HFFc6 (cell line): ENCODE measurements around the gene ITGB8. TPM values are rescaled to one million over a fixed set of nuclear protein-coding genes. Genes with fewer than 3 reads are reported as not detected.

Source experiments
- DNase-seq: peaks from one replicate; pipeline ENCODE4 v3.0.0-alpha.2; 2018
- H3K27ac Mint-ChIP-seq: 2 replicates; pipeline ENCODE4 v1.8.0; 2020; ENCODE audit warnings: mild to moderate bottlenecking, mixed read lengths
- H3K27me3 Mint-ChIP-seq: 2 replicates; pipeline ENCODE4 v1.8.0; 2021; ENCODE audit warnings: mild to moderate bottlenecking, moderate library complexity, mixed read lengths; ENCODE audit not compliant: insufficient read depth
- H3K36me3 Mint-ChIP-seq: 2 replicates; pipeline ENCODE4 v1.8.0; 2021; ENCODE audit warnings: low read depth, mixed read lengths
- H3K4me1 Mint-ChIP-seq: 2 replicates; pipeline ENCODE4 v1.8.0; 2020; ENCODE audit warnings: low read depth, mixed read lengths
- H3K4me3 Mint-ChIP-seq: 2 replicates; pipeline ENCODE4 v1.8.0; 2020; ENCODE audit warnings: mild to moderate bottlenecking, moderate library complexity, mixed read lengths
- H3K9me3 Mint-ChIP-seq: 2 replicates; pipeline ENCODE4 v1.8.0; 2020; ENCODE audit warnings: mild to moderate bottlenecking, mixed read lengths
- total RNA-seq, 6 experiments: library from RNA; stranded (reverse); fragmentation: NEBNext Ultra II Directional; extraction: Animal tissue kit (Norgen Biotek cat#: 25700); gene quantifications; 2 replicates in 1 of 6; 3 replicates in 5 of 6; pipeline ENCODE4 v1.2.3, GENCODE V29; 2021
- TF ChIP-seq, protein P1 (sequence below): fragments of 200-600 bp; sonication (generic); IDR thresholded peaks from 2 replicates; pipeline ENCODE4 v1.5.0; 2021; ENCODE audit warnings: antibody characterized with exemption, mild to moderate bottlenecking

The ITGB8 gene
- total RNA-seq, 6 experiments from 2014 or later: not detected

DNA sequence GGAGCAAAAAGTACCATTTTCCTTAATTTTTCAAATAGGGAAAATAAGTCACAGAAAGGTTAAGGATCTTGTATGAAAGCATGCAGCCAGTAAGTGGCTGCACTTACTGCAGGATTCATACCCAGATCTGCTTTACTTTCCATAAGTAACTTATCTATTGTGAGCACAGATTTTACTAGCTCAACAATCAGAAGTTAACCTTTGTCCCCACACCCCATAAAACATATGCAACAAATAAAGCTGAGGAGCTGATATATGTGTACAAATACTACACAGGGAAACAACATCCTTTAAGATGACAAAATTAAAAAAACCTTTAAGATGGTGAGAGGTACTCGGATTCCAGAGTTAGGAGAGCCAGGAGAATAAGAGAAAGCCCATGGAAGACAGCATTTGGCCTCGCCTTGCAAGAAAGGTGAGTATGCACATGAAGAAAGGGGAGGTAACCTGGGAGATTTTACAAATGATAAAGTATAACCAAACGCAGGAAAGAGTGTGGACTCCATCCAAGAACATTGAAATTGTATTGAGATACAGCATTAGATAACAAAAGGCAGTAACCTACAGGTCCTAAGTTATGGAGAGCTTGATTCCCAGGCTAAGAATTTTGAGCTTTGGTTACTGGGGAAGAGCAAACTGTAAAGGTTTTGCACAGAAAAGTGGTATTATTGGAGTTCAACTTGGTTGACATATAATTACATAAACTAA is 87.1 kb downstream of the ITGB8 start:
- H3K36me3 Mint-ChIP-seq: no peaks in the 10 kb centered on the region
- no peak for DNase-seq
- peaks cover 14% of the 10 kb centered on the region for H3K9me3 Mint-ChIP-seq
- no peak overlapping the region for H3K4me3 Mint-ChIP-seq
- TF ChIP-seq, protein P1, sequence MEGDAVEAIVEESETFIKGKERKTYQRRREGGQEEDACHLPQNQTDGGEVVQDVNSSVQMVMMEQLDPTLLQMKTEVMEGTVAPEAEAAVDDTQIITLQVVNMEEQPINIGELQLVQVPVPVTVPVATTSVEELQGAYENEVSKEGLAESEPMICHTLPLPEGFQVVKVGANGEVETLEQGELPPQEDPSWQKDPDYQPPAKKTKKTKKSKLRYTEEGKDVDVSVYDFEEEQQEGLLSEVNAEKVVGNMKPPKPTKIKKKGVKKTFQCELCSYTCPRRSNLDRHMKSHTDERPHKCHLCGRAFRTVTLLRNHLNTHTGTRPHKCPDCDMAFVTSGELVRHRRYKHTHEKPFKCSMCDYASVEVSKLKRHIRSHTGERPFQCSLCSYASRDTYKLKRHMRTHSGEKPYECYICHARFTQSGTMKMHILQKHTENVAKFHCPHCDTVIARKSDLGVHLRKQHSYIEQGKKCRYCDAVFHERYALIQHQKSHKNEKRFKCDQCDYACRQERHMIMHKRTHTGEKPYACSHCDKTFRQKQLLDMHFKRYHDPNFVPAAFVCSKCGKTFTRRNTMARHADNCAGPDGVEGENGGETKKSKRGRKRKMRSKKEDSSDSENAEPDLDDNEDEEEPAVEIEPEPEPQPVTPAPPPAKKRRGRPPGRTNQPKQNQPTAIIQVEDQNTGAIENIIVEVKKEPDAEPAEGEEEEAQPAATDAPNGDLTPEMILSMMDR: no peak
- H3K27ac Mint-ChIP-seq: no peak overlapping the region
- no peaks in the 10 kb centered on the region for H3K4me1 Mint-ChIP-seq
- no peaks in the 10 kb centered on the region for H3K27me3 Mint-ChIP-seq

DNA sequence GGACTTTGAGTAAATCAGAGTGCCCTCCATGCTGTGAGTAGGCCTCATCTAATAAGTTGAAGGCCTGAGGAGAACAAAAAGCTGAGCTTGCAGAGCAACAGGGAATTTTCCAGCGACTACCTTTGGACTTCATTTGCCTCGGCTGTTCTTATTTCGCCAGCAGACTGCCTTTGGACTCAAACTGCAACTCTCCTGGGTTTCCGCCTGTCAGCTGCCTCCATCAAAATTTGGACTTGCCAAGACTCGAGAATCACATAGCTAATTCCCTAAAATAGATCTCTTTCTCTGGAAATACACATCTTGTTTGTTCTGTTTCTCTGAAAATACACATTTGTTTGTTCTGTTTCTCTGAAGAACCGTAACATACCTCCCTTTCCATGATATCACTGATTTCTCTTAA is 93.8 kb downstream of the ITGB8 start:
- DNase-seq: no peak
- no peak overlapping the region for H3K27ac Mint-ChIP-seq
- H3K27me3 Mint-ChIP-seq: no peaks in the 10 kb centered on the region
- H3K9me3 Mint-ChIP-seq: peaks cover 22% of the 10 kb centered on the region
- TF ChIP-seq, protein P1: no peak
- no peaks in the 10 kb centered on the region for H3K36me3 Mint-ChIP-seq
- H3K4me1 Mint-ChIP-seq: no peaks in the 10 kb centered on the region
- H3K4me3 Mint-ChIP-seq: no peak overlapping the region

DNA sequence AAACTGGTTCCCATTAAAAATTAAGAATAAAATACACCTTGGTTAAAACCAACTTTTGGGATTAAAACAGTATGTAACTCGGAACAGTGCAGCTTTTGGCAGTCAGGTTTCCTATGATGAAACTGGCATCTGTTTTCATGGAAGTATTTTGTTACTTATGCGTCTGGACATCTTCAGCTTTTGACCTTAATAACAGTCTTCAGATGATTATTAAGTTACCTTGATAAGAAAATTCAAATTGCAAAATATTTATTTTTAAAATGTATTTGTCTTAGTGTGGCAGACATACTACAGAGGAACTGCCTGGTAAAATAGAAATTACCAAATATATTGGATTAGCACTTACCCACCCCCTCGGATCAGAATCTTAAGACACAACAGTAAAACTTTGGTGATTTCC is 100.0 kb downstream of the ITGB8 start:
- Mint-ChIP-seq H3K27ac (no peak overlapping the region), H3K4me1 (no peaks in the 10 kb centered on the region), H3K4me3 (no peak overlapping the region), H3K9me3 (peaks cover 21% of the 10 kb centered on the region), H3K36me3 (no peaks in the 10 kb centered on the region), H3K27me3 (no peaks in the 10 kb centered on the region)
- DNase-seq: no peak
- TF ChIP-seq, protein P1: no peak

DNA sequence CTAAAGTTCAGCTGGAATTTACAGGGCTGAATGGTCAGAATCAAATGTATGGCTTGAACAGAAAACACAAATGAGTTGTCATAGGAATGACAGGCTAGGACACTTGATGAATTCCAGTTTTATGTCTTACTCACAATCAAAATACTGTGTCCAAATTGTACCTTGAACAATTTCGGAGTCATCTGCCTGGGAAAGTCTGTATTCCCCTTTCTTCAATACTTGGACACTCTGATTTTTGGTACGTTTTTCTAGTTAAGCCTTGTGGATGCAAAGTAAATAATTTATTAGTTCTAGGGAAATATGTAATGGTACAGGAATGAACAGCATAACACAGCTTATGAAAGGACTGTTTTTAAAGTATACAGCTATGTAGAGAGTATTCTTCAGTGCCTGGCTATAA is 100.4 kb downstream of the ITGB8 start:
- TF ChIP-seq, protein P1: no peak
- Mint-ChIP-seq H3K27me3 (no peaks in the 10 kb centered on the region), H3K36me3 (no peaks in the 10 kb centered on the region), H3K4me3 (no peak overlapping the region), H3K9me3 (peaks cover 21% of the 10 kb centered on the region), H3K27ac (no peak overlapping the region), H3K4me1 (no peaks in the 10 kb centered on the region)
- DNase-seq: no peak

DNA sequence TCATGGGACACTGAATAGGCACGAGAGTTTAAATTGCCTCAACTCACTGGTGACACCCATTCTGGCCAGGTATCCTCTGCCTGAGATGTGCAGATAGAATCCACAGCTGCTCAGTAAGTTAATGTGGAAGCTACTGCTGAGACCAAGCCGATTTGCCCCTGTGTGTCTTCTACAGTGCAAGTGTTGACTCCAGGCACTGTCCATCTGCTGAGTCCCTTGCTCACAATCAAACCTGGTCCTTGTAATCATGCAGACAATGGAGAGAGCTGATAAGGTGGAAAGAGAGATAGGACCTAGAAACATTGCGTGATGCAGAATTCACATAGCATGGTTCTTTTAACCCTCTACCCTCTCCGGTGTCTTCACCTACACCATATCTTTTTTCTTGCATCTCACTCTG is 101.4 kb downstream of the ITGB8 start:
- Mint-ChIP-seq H3K27me3 (no peaks in the 10 kb centered on the region), H3K36me3 (no peaks in the 10 kb centered on the region), H3K9me3 (peaks cover 18% of the 10 kb centered on the region), H3K27ac (no peak overlapping the region), H3K4me3 (no peak overlapping the region), H3K4me1 (no peaks in the 10 kb centered on the region)
- DNase-seq: no peak
- TF ChIP-seq, protein P1: no peak
